ENCODE results near the gene TMEM121B. TPM values are rescaled to one million over a fixed set of nuclear protein-coding genes. Genes with fewer than 3 reads are reported as not detected.

TMEM121B gene
- total and polyA plus RNA-seq, 2 donors (not counting 1 experiment from before 2014, with no cell fraction given), result 0.12 TPM; not detected in 1

DNA sequence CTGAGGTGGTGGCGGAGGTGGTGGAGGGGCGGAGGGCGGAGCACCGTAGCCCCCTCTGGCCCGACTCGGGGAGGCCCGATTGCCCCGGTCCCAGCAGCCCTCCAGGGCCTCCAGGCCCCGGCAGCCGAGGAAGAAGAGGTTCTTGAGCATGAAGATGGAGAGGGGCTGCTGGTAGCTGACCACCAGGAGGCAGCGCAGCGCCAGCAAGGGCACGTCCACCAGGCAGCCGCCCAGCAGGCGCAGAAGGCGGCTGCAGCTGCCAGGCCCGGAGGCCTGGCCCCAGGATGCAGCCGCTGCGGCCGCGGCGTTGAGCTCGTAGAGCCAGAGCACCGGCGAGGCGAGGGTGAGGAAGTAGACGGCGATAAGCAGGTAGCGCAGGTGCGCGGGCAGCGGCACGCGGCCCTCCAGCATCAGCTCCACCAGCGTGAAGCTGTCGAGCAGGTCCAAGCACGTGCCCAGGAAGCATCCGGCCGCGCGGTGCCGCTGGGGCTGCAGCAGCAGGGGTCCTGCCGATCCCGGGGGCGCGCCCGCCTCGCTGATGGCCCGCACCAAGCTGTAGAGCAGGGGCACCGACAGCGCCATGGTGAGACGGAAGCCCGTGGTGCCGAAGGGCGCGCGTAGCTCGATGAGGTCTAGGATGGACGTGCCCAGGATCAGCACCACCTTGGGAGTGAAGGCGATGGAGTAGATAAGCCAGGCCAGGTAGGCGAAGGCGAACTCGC lies 1.5 kb downstream of the TMEM121B start:
- H3K27ac Mint-ChIP-seq, result no peak overlapping the region

More for the DNA sequence above, 1.5 kb downstream of the TMEM121B start:
- ATAC-seq (ENCODE audit: low read depth) (no peak), DNase-seq (no peak)
- Histone ChIP-seq H2AFZ (ENCODE audit: insufficient read depth, low read depth, low read length, poor library complexity, severe bottlenecking) (no peak overlapping the region), H3K79me2 (ENCODE audit: control insufficient read depth, insufficient read depth, low read length) (no peaks in the 10 kb centered on the region), H3K9ac (ENCODE audit: low read length) (no peak overlapping the region), H4K20me1 (ENCODE audit: control insufficient read depth, insufficient read depth, low read length, poor library complexity, severe bottlenecking) (no peaks in the 10 kb centered on the region), H3K36me3 (replicated peaks in 1 of 2; ENCODE audit: control extremely low read depth in 1 of 2, control insufficient read depth in 1 of 2, extremely low read depth in 1 of 2, insufficient read depth in 2 of 2, low read length in 1 of 2) (no peaks in the 10 kb centered on the region), H3K4me2 (replicated peaks; ENCODE audit: low read depth, low read length, poor library complexity, severe bottlenecking) (peak overlapping the region; percentile 84), H3K4me3 (ENCODE audit: control extremely low read depth in 1 of 5, extremely low read depth in 1 of 5, insufficient read depth in 1 of 5, low read depth in 2 of 5, low read length in 4 of 5) (no peak overlapping the region), H3K27ac (ENCODE audit: low read length in 2 of 2) (no peak overlapping the region), H3K4me1 (ENCODE audit: control insufficient read depth in 2 of 2, insufficient read depth in 2 of 2, low read length in 2 of 2) (peaks cover 34 to 40% of the 10 kb centered on the region in 2 donors), H3K27me3 (replicated peaks in 1 of 4; ENCODE audit: control extremely low read depth in 1 of 4, control insufficient read depth in 3 of 4, insufficient read depth in 4 of 4, low read length in 3 of 4) (peaks cover 0 to 38% (median 13%) of the 10 kb centered on the region in 4 experiments), H3K9me3 (ENCODE audit: control extremely low read depth in 1 of 3, control insufficient read depth in 2 of 3, insufficient read depth in 1 of 3, low read length in 2 of 3) (peaks cover 0 to 14% (median 0%) of the 10 kb centered on the region in 3 donors)
- Mint-ChIP-seq H3K27me3 (peaks cover 26% of the 10 kb centered on the region), H3K4me1 (peaks cover 41% of the 10 kb centered on the region), H3K4me3 (peak overlapping the region; percentile 50), H3K9me3 (ENCODE audit: insufficient read depth) (no peaks in the 10 kb centered on the region)
- no peak for TF ChIP-seq EZH2 (IDR thresholded peaks at IDR 0.05; ENCODE audit: borderline replicate concordance, insufficient read depth, low read depth, low read length, poor library complexity, severe bottlenecking)
- no peak for TF ChIP-seq CTCF (IDR thresholded peaks at IDR 0.05)
- intact Hi-C loops (cut with micrococcal nuclease), result no loop called here
- WGBS (ENCODE audit: insufficient coverage), result 54% methylated on average over 63 of the region's 63 CpGs
- CTCF ChIA-PET, result no interaction called here
- POLR2A ChIA-PET, result no interaction called here
